Breast epithelium (tissue), 3 donors: Measurements from ENCODE around the gene UBAC2.

Experiments used
- CTCF ChIP-seq, 3 donors: fragments of 450-650 bp; IDR thresholded peaks; one replicate each; pipeline ENCODE4 v1.5.1; 2016 to 2017; ENCODE audit warnings: antibody characterized with exemption in 3 of 3, mild to moderate bottlenecking in 3 of 3, moderate library complexity in 3 of 3
- POLR2A ChIP-seq: fragments of 450-650 bp; IDR thresholded peaks from one replicate; pipeline ENCODE4 v1.6.1; 2016; ENCODE audit warnings: antibody characterized with exemption, mild to moderate bottlenecking, moderate library complexity
- POLR2AphosphoS5 ChIP-seq, 3 donors: sonication (generic); formaldehyde crosslinking; IDR thresholded peaks; one replicate each; pipeline ENCODE4 v1.6.1; 2017; ENCODE audit warnings: antibody characterized with exemption in 3 of 3

GRCh38 chr13:99356262-99357091 is 155.8 kb downstream of the UBAC2 start:
- TF ChIP-seq CTCF (IDR thresholded peaks at IDR 0.05) (no peak), POLR2A (no peak), POLR2AphosphoS5 (IDR thresholded peaks at IDR 0.05) (peak in 1 of 3 donors; percentile 34)
